IPS-15b (cell line): ENCODE data around the gene RXRG.

Experiments used
- H3K27me3 ChIP-seq: one replicate; pipeline ENCODE4 v1.6.1; 2013; ENCODE audit warnings: low read length; ENCODE audit not compliant: control insufficient read depth, insufficient read depth
- H3K36me3 ChIP-seq: one replicate; pipeline ENCODE4 v1.6.1; 2013; ENCODE audit warnings: low read length; ENCODE audit not compliant: control insufficient read depth, insufficient read depth
- H3K4me1 ChIP-seq: one replicate; pipeline ENCODE4 v1.6.1; 2013; ENCODE audit warnings: mild to moderate bottlenecking, low read length; ENCODE audit not compliant: control insufficient read depth, insufficient read depth
- H3K4me3 ChIP-seq: one replicate; pipeline ENCODE4 v1.5.1; 2013; ENCODE audit warnings: low read depth, low read length
- H3K9ac ChIP-seq: one replicate; pipeline ENCODE4 v1.6.1; 2013; ENCODE audit warnings: low read depth, mild to moderate bottlenecking, low read length
- H3K9me3 ChIP-seq: one replicate; pipeline ENCODE4 v1.6.1; 2013; ENCODE audit warnings: mild to moderate bottlenecking, low read length; ENCODE audit not compliant: control insufficient read depth, insufficient read depth

Gene RXRG

DNA sequence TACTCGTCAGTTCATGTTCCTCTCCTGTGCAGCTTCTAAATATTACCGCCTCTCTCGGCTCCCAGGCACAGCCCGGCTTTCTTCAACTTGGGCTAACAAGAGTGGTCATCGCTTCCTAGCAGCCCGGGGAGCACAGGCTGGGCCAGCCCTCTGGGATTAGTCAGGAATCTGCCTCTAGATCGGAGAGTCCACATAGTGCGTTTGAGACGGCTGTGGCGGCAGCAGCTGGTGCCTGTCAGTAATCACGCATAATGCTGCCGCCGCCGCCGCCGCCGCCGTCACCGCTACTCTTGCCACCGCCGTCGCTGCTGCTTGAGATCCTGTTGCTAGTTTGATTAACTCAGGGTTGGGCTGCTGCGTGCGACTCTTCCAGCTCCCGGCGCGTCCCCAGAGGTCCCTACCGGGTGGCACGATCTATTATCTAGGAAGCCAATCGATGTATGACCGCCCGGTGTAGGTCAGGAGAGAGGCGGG, at the start of gene RXRG:
RXRG (minus strand) TSS at position 230 of the 474 bp plus-strand sequence. CDS start 233 bp downstream, outside the sequence.
- Histone ChIP-seq H3K27me3 (peaks cover 88% of the 10 kb centered on the region), H3K9ac (no peak within 1 kb of the TSS), H3K4me1 (peaks cover 16% of the 10 kb centered on the region), H3K9me3 (no peaks in the 10 kb centered on the region), H3K36me3 (no peaks in the 10 kb centered on the region), H3K4me3 (peak within 1 kb of the TSS; percentile 50)

- H3K27me3 ChIP-seq: no peaks in the 10 kb centered on the region
Measured at GRCh38 chr1:165492845-165493373, 48.0 kb upstream of the RXRG start.

GRCh38 chr1:165490175-165490574, 45.2 kb upstream of the RXRG start:
- H3K4me1 ChIP-seq: no peaks in the 10 kb centered on the region
- H3K9me3 ChIP-seq: no peaks in the 10 kb centered on the region
- no peak overlapping the region for H3K9ac ChIP-seq
- H3K4me3 ChIP-seq: no peak overlapping the region
- no peaks in the 10 kb centered on the region for H3K27me3 ChIP-seq
- H3K36me3 ChIP-seq: no peaks in the 10 kb centered on the region

More at GRCh38 chr1:165492845-165493373, 48.0 kb upstream of the RXRG start:
- no peaks in the 10 kb centered on the region for H3K36me3 ChIP-seq
- no peak overlapping the region for H3K4me3 ChIP-seq
- no peaks in the 10 kb centered on the region for H3K4me1 ChIP-seq
- no peak overlapping the region for H3K9ac ChIP-seq
- no peaks in the 10 kb centered on the region for H3K9me3 ChIP-seq

GRCh38 chr1:165487921-165488320, 43.0 kb upstream of the RXRG start:
- Histone ChIP-seq H3K4me3 (no peak overlapping the region), H3K9me3 (no peaks in the 10 kb centered on the region), H3K9ac (no peak overlapping the region), H3K36me3 (no peaks in the 10 kb centered on the region), H3K27me3 (no peaks in the 10 kb centered on the region), H3K4me1 (no peaks in the 10 kb centered on the region)

- H3K4me1 ChIP-seq: no peaks in the 10 kb centered on the region
- no peak overlapping the region for H3K9ac ChIP-seq
- no peak overlapping the region for H3K4me3 ChIP-seq
- H3K36me3 ChIP-seq: no peaks in the 10 kb centered on the region
- no peaks in the 10 kb centered on the region for H3K27me3 ChIP-seq
- H3K9me3 ChIP-seq: no peaks in the 10 kb centered on the region
Measured at GRCh38 chr1:165486663-165487062, 41.7 kb upstream of the RXRG start.

- Histone ChIP-seq H3K9me3 (no peaks in the 10 kb centered on the region), H3K4me1 (no peaks in the 10 kb centered on the region), H3K36me3 (no peaks in the 10 kb centered on the region), H3K27me3 (no peaks in the 10 kb centered on the region), H3K4me3 (no peak overlapping the region), H3K9ac (no peak overlapping the region)
Measured at GRCh38 chr1:165485716-165486115, 40.8 kb upstream of the RXRG start.

DNA sequence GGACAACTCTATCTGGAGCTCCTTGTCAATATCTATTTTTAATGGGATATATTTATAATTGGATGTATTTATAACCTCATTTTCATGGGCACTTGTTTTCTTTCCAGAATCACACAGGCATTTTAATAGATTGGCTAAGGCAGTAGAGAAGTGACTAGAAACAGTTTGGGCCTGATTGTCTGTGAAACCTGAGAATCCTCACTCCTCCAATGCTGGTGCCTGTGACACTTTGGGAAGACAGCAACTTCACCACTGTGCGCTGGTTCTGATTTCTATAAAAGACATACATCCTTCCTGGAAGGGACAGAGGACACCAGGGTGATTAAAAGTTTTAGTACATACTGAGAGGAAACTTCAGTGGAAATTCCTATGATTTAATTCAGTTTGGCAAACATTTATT, 39.6 kb upstream of the RXRG start:
- Histone ChIP-seq H3K4me3 (no peak overlapping the region), H3K36me3 (no peaks in the 10 kb centered on the region), H3K9me3 (no peaks in the 10 kb centered on the region), H3K27me3 (no peaks in the 10 kb centered on the region), H3K4me1 (no peaks in the 10 kb centered on the region), H3K9ac (no peak overlapping the region)

- Histone ChIP-seq H3K36me3 (no peaks in the 10 kb centered on the region), H3K9me3 (no peaks in the 10 kb centered on the region), H3K9ac (no peak overlapping the region), H3K27me3 (no peaks in the 10 kb centered on the region), H3K4me1 (no peaks in the 10 kb centered on the region), H3K4me3 (no peak overlapping the region)
Measured at GRCh38 chr1:165483412-165483811, 38.5 kb upstream of the RXRG start.

- Histone ChIP-seq H3K27me3 (no peaks in the 10 kb centered on the region), H3K4me3 (no peak overlapping the region), H3K9ac (no peak overlapping the region), H3K36me3 (no peaks in the 10 kb centered on the region), H3K9me3 (no peaks in the 10 kb centered on the region), H3K4me1 (no peaks in the 10 kb centered on the region)
Measured at GRCh38 chr1:165481820-165482532, 37.0 kb upstream of the RXRG start.

- no peaks in the 10 kb centered on the region for H3K27me3 ChIP-seq
- no peaks in the 10 kb centered on the region for H3K9me3 ChIP-seq
- no peak overlapping the region for H3K9ac ChIP-seq
- H3K4me1 ChIP-seq: no peaks in the 10 kb centered on the region
- H3K4me3 ChIP-seq: no peak overlapping the region
- H3K36me3 ChIP-seq: no peaks in the 10 kb centered on the region
Measured at GRCh38 chr1:165476776-165477175, 31.9 kb upstream of the RXRG start.

DNA sequence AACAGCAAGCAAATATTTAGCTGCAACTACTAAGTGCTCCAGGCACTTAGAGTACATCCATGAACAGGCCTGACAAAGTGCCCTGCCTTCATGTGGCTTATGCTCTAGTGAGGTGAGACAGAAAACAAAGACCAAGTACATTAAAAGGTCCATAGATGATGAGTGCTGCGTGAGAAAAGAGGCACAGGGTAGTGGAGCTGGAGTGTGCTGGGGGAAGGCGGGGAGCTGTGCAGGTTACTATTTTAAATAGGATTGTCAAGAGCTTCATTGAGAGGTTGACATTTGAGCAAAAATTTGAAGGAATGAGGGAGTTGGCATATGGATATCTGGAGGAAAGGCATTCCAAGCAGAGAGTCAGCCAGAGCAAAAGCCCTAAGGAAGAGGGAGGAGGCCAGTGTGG, 29.3 kb upstream of the RXRG start:
- Histone ChIP-seq H3K27me3 (no peaks in the 10 kb centered on the region), H3K4me3 (no peak overlapping the region), H3K9ac (no peak overlapping the region), H3K9me3 (no peaks in the 10 kb centered on the region), H3K4me1 (no peaks in the 10 kb centered on the region), H3K36me3 (no peaks in the 10 kb centered on the region)

DNA sequence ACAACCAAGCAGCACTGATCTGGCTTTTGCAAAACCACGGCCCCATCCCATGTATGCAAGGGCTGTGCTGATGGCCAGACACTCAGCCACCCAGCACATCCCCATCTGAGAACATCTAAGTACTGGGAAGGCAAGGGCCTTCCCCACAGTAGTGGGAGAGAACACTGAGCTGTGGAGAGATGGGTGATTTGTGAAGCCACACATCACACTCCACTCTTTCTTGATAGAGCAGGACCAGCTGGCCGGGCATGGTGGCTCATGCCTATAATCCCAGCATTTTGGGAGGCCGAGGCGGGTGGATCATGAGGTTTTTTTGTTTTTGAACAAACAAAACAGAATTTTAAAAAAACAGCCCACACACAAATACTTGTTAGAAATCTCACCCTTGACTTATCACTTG, 28.2 kb upstream of the RXRG start:
- Histone ChIP-seq H3K4me3 (no peak overlapping the region), H3K27me3 (no peaks in the 10 kb centered on the region), H3K4me1 (no peaks in the 10 kb centered on the region), H3K36me3 (no peaks in the 10 kb centered on the region), H3K9me3 (no peaks in the 10 kb centered on the region), H3K9ac (no peak overlapping the region)
